HepG2 (cell line): ENCODE data around the gene ISOC2. TPM values are rescaled to one million over a fixed set of nuclear protein-coding genes. Genes with fewer than 3 reads are reported as not detected.
"Not testable (repeated sequence)": the region's sequence is repeated elsewhere in the genome, so short reads cannot be mapped to it uniquely, and the experiment has no call there.

Experiments
- ATAC-seq: fragments of 200-7000 bp; cut with Tn5 transposase; 3 replicates; pipeline ENCODE4 v1.9.1; 2020; ENCODE audit warnings: mild to moderate bottlenecking, moderate library complexity
- BruUV-seq: library from RNA; stranded (reverse); fragments of 400-500 nt; replicated peaks from 2 replicates; lab custom pipeline; 2021; lab: Mats Ljungman, UMichigan
- CTCF ChIA-PET: fragments of 300-600 bp; formaldehyde crosslinking; extraction: SDS; loops from one replicate; lab custom pipeline; 2021; ENCODE audit warnings: low total read pairs, inconsistent platforms, low intra/inter-chr PET ratio; lab: Yijun Ruan, JAX
- POLR2A ChIA-PET: fragments of 350-600 bp; sonication (Branson Sonifier 250); formaldehyde crosslinking; loops from one replicate; lab custom pipeline; 2020; ENCODE audit warnings: antibody characterized with exemption, inconsistent platforms; lab: Yijun Ruan, JAX
- DNase-seq: peaks from one replicate; pipeline ENCODE4 v3.0.0-alpha.2; 2015; ENCODE audit warnings: low spot score
- FAIRE-seq: peaks from 3 replicates; lab custom pipeline; 2011; peaks lifted over from hg19 to GRCh38; lab: Jason Lieb, UNC
- H2AFZ ChIP-seq: one replicate; pipeline ENCODE4 v1.6.1; 2011; ENCODE audit warnings: low read length, inconsistent platforms
- H3K27ac ChIP-seq: fragments of 300-600 bp; 3 replicates; pipeline ENCODE4 v1.8.0; 2011; ENCODE audit warnings: mixed run types, mild to moderate bottlenecking, mixed read lengths, low read length, inconsistent platforms; ENCODE audit not compliant: insufficient read depth; ENCODE audit errors: extremely low read length
- H3K27me3 ChIP-seq, 2 experiments: fragments of 200-600 bp in 1 of 2; 2 replicates in 1 of 2; 3 replicates in 1 of 2; pipeline versions ENCODE4 v1.6.0 to v1.8.0; 2011; ENCODE audit warnings: low read length in 2 of 2, mild to moderate bottlenecking in 2 of 2, moderate library complexity in 2 of 2, inconsistent platforms in 1 of 2; ENCODE audit not compliant: insufficient read depth in 2 of 2, control insufficient read depth in 1 of 2
- H3K36me3 ChIP-seq, 2 experiments: fragments of 200-600 bp in 1 of 2; replicated peaks in 1 of 2; 2 replicates in 1 of 2; 3 replicates in 1 of 2; pipeline versions ENCODE4 v1.5.1 to v1.8.0; 2011; ENCODE audit warnings: low read length in 2 of 2, inconsistent platforms in 1 of 2; ENCODE audit not compliant: insufficient read depth in 2 of 2, control insufficient read depth in 1 of 2
- H3K4me1 ChIP-seq: 2 replicates; pipeline ENCODE4 v1.5.1; 2012; ENCODE audit warnings: low read length, inconsistent platforms; ENCODE audit not compliant: insufficient read depth
- H3K4me2 ChIP-seq: 2 replicates; pipeline ENCODE4 v1.6.0; 2011; ENCODE audit warnings: low read depth, low read length, inconsistent platforms
- H3K4me3 ChIP-seq, 3 experiments: fragments of 200-600 bp in 1 of 3; sonication (generic), shearing (Covaris generic) in 1 of 3; replicated peaks in 1 of 3; 2 replicates each; pipeline ENCODE4 v1.5.1; 2011 to 2016; ENCODE audit warnings: low read length in 3 of 3, inconsistent platforms in 2 of 3, low read depth in 2 of 3, mild to moderate bottlenecking in 2 of 3, control low read depth in 1 of 3, mixed read lengths in 1 of 3; ENCODE audit not compliant: insufficient read depth in 1 of 3
- H3K79me2 ChIP-seq: one replicate; pipeline ENCODE4 v1.6.1; 2011; ENCODE audit warnings: low read length, inconsistent platforms; ENCODE audit not compliant: insufficient read depth
- H3K9ac ChIP-seq: 2 replicates; pipeline ENCODE4 v1.6.0; 2011; ENCODE audit warnings: mild to moderate bottlenecking, low read depth, low read length, inconsistent platforms; ENCODE audit not compliant: insufficient read depth
- H3K9me3 ChIP-seq: 2 replicates; pipeline ENCODE4 v1.5.1; 2012; ENCODE audit warnings: mild to moderate bottlenecking, low read length
- H4K20me1 ChIP-seq: 2 replicates; pipeline ENCODE4 v1.6.0; 2011; ENCODE audit warnings: inconsistent platforms, mild to moderate bottlenecking, low read length, moderate library complexity; ENCODE audit not compliant: insufficient read depth
- CENPBD1 ChIP-seq: sonication (generic); formaldehyde crosslinking; IDR thresholded peaks from 2 replicates; pipeline ENCODE4 v1.8.0; 2022; ENCODE audit warnings: missing genetic modification reagents, low read depth, mild to moderate bottlenecking, borderline replicate concordance
- CREM ChIP-seq, 2 experiments: sonication (generic) in 1 of 2; formaldehyde crosslinking in 1 of 2; IDR thresholded peaks; 2 replicates each; pipeline versions ENCODE4 v1.4.0 to v1.6.1; 2016 to 2020; ENCODE audit warnings: antibody characterized with exemption in 1 of 2, mild to moderate bottlenecking in 1 of 2, missing genetic modification reagents in 1 of 2
- E2F2 ChIP-seq: sonication (generic); formaldehyde crosslinking; IDR thresholded peaks from 2 replicates; pipeline ENCODE4 v1.4.0; 2020; ENCODE audit warnings: missing genetic modification reagents, borderline replicate concordance
- HNRNPK ChIP-seq: fragments of 200-400 bp; formaldehyde crosslinking; IDR thresholded peaks from 2 replicates; pipeline ENCODE4 v1.6.1; 2018; ENCODE audit warnings: low read length, low read depth, moderate library complexity, mild to moderate bottlenecking; ENCODE audit not compliant: poor library complexity, severe bottlenecking
- PHF8 ChIP-seq: sonication (generic); formaldehyde crosslinking; IDR thresholded peaks from 2 replicates; pipeline ENCODE4 v1.5.0; 2020; ENCODE audit warnings: missing genetic modification reagents
- RFX5 ChIP-seq: IDR thresholded peaks from 2 replicates; pipeline ENCODE4 v1.6.1; 2011; ENCODE audit warnings: low read depth, low read length, improper control_type of control experiment
- ZNF20 ChIP-seq: sonication (generic); formaldehyde crosslinking; IDR thresholded peaks from 2 replicates; pipeline ENCODE4 v1.4.0; 2020; ENCODE audit warnings: mild to moderate bottlenecking, moderate library complexity, missing genetic modification reagents
- ZNF749 ChIP-seq: sonication (generic); formaldehyde crosslinking; IDR thresholded peaks from 2 replicates; pipeline ENCODE4 v1.8.0; 2022; ENCODE audit warnings: mild to moderate bottlenecking, missing genetic modification reagents, moderate library complexity, borderline replicate concordance
- WGBS: methylation state at CpG from one replicate; pipeline ENCODE4 v1.1.6; 2017; ENCODE audit warnings: low lambda C conversion rate; 5-methylcytosine and 5-hydroxymethylcytosine counted together
- in situ Hi-C: cut with HindIII; loops from 2 replicates; pipeline ENCODE4 v1.10.0; 2017; ENCODE audit warnings: low pct_unique_long_range_greater_than_20kb; ENCODE audit not compliant: extremely low pct_ligation_motif_present
- intact Hi-C: fragments of 100-400 bp; cut with micrococcal nuclease; formaldehyde crosslinking; loops from one replicate; pipeline ENCODE4 v1.10.0; 2022; ENCODE audit not compliant: unreplicated experiment
- polyA plus RNA-seq, 8 experiments: library from polyadenylated mRNA; depleted of rRNA in 3 of 8; stranded (reverse) in 7 of 8; unstranded in 1 of 8; fragments of >200 nt; fragmentation: Illumina TruSeq in 4 of 8; extraction: Trizol in 4 of 8; gene quantifications; 2 replicates each; pipeline versions ENCODE4 v1.2.1 to v1.2.3, GENCODE V29; 2011 to 2016; ENCODE audit warnings: low read depth in 4 of 8, missing spikeins in 1 of 8, mixed read lengths in 1 of 8; ENCODE audit not compliant: insufficient read depth in 1 of 8
- total RNA-seq, 5 experiments: library from RNA; depleted of rRNA; stranded (reverse); fragments of >200 nt; fragmentation: Illumina TruSeq; extraction: Trizol; gene quantifications; 2 replicates each; pipeline ENCODE4 v1.2.3, GENCODE V29; 2016; ENCODE audit warnings: low read depth in 1 of 5

The ISOC2 gene
- total and polyA plus RNA-seq, 2 of the 13 experiments (the other 11 are each of a cell fraction or from before 2014, with no cell fraction given): 76.8 to 105 TPM

- ChIA-PET POLR2A (no interaction called here), CTCF (no interaction called here)
- intact Hi-C loops (no loop called here), in situ Hi-C loops (no loop called here)
- Histone ChIP-seq H3K4me2 (no peak overlapping the region), H3K36me3 (no peaks in the 10 kb centered on the region), H3K9me3 (no peaks in the 10 kb centered on the region), H3K79me2 (no peaks in the 10 kb centered on the region), H3K27ac (no peak overlapping the region), H3K27me3 (peaks cover 11 to 78% of the 10 kb centered on the region in 2 experiments), H4K20me1 (no peaks in the 10 kb centered on the region), H3K9ac (no peak overlapping the region), H3K4me3 (no peak overlapping the region), H2AFZ (no peak overlapping the region), H3K4me1 (no peaks in the 10 kb centered on the region)
- ATAC-seq (no peak), FAIRE-seq (no peak), DNase-seq (no peak)
- TF ChIP-seq ZNF749 (CRISPR knock-in tag) (no peak), HNRNPK (no peak), RFX5 (no peak), PHF8 (CRISPR knock-in tag) (no peak), E2F2 (no peak), ZNF20 (CRISPR knock-in tag) (no peak), CREM (IDR thresholded peaks at IDR 0.05) (no peak), CREM (CRISPR knock-in tag; IDR thresholded peaks at IDR 0.05) (no peak), CENPBD1 (CRISPR knock-in tag) (no peak)
- WGBS: 25% methylated on average over 7 of the region's 13 CpGs
- BruUV-seq: no TSS peak
Observed at GRCh38 chr19:55497763-55498162, 36.3 kb upstream of the ISOC2 start.

- H3K79me2 ChIP-seq, POLR2A ChIA-PET, CTCF ChIA-PET, H3K9me3 ChIP-seq, H3K4me3 ChIP-seq, ATAC-seq, H4K20me1 ChIP-seq, H3K36me3 ChIP-seq, DNase-seq, FAIRE-seq, intact Hi-C loops, H3K4me1 ChIP-seq, H3K27ac ChIP-seq, in situ Hi-C loops, H2AFZ ChIP-seq, H3K9ac ChIP-seq, BruUV-seq, H3K4me2 ChIP-seq: not testable (repeated sequence)
- 47% methylated on average over 10 of the region's 10 CpGs for WGBS
- peaks cover 14 to 85% of the 10 kb centered on the region in 2 experiments for H3K27me3 ChIP-seq
Observed at GRCh38 chr19:55496820-55497219, 35.4 kb upstream of the ISOC2 start.
